Activated CD4-positive, CD25-positive, alpha-beta regulatory T cell (primary cell): Measurements from ENCODE around the gene COL11A2.
A peak's percentile ranks its signal among the peaks of the same experiment; 100 is the strongest.

ENCODE experiments used
- DNase-seq, 4 experiments: peaks; one replicate each; lab custom pipeline; 2025; lab: John Stamatoyannopoulos, UW

Gene COL11A2

DNA sequence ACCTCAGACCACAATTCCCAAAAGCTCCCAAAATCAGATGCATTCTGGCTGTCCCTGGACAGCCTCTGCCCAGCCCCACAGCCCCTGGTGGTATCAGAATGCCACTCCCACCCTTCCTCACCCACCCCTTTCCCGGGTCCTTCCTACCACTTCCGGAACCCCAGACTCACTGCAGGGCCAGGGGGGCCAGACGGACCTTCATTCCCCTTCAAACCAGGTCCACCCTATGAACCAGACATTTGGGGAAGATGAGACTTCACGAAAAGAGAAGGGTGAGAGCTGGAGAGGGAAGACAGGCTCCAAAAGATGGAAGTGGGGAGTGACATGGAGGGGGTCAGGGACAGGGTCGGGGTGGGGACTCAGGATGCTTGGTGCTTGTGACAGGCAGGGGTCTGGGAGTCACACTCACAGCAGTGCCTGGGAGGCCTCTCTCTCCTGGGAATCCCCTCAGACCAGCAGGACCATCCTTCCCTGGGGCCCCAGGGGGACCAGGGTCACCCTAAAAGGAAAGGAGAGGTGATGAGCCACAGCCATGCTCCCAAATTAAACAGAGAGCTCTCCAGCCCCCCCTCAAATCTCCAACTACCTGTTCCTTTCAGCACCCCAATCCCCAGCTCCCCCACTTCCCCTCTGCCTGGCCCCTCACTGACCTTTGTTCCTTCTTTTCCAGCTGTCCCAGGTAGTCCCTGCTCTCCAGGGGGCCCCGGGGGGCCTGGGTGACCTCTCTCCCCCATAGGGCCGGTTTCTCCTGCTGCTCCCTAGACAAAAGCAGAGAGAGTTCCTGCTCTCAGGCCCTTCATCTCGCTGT lies 20.2 kb downstream of the COL11A2 start:
- no peak for DNase-seq

DNA sequence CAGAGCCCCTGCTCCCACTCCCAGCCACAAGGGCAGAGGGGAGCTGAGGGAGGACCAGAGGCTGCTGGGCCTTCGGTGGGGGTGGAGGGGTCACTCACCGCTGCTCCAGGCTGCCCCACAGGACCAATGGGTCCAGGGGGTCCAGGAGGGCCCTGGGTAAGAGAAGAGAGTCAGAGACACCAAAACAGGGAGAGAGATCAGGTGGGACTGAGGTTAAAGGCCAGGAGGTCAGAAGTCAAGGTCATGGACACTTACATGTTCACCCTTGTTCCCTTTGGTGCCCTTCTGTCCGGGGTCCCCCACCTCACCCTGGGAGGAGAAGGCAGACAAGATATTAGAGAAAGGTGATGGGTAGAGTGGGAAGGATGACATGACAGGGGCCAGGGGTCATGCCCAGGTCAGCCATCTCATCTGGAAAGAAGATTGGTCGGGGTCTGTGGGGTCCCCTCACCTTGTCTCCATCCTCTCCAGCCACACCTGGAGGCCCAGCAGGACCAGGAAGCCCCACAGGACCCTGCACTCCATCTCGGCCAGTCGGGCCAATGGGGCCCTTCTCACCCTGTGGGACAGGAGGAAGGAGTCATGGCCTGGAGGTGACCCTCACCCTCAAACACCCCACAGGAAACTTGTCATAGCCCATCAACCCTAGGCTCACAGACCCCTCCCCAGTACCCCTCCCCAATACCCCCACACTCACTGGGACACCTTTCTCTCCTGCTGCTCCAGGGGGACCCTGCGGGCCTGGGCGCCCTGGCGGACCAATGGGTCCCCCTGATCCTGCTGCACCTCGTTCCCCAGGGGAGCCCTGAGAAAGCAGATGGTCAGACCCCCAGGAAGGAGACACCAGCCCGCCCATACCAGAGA lies 21.0 kb downstream of the COL11A2 start:
- DNase-seq = no peak

DNA sequence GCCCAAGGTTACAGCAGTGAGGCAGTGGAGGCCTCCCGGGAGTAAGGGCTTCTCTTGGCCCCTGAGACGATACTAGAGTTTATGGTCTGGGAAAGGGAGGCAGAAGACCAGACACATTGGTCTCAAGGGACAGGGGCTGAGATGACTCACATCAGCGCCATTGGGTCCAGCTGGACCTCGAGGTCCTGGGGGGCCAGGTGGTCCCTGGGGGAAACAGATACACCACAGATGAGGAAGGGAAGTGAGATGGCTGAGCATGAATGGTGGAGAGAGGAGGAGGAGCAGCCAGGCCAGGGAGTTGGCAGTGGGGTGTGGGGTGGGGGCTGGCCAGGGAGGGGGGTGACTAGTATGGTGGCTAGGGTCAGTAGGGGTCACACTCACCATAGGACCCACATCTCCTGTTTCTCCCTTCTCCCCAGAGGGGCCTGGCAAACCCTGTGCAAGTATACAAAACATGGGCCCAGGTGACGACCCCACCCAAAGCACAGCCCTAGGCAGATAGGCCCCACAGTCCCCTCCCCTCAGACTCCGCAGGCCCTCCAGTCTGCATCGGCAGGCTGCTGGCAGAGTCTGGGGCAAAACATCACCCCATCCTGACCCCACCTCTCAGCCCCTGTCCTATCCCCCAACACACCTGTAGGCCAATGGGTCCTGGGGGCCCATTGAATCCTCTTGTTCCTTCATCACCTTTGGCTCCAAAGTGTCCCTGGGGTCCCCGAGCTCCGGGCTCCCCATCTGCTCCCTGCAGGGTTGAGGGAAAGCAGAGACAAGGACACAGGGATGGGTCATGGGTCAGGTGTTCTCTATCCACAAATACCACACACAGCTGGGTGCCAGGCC lies 21.9 kb downstream of the COL11A2 start:
- no peak for DNase-seq

DNA sequence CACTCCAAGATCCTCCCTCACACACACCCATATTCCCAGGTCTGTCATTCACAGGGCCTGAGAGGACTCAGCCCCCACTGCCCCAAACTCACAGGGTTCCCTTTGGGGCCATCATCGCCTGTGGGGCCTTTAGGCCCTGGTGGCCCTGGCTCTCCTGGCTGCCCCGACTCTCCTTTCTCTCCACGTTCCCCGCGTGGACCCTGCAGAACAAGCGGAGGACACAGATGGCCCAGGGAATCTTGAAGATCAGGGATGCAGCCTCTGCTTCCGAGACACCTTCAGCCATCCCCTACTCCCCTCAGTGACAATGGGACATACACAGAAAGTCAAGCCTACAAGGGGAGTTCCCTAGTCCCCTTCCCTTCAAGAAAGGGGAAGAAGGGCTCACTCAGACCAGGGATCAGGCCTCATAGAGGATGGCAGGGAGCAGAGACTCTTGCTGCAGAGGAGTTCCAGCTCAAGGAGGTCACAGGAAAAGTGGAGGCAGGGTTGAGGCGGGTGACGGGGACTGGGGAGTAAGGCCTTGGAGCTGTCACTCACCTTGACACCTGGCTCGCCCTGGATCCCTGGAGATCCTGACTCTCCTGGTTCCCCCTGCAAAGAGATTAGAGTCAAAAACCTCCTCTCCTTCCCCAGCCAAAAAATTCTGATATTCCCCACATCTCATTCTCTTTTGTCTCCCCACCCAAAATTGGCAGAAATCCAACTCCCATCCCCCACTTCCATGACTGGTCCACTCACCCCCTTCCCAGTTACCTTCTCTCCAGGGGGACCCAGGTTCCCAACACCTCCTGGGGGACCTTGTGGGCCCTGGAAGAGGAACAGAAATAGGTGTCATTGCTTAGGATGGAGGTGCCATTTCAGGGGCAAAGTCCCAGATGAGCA lies 22.7 kb downstream of the COL11A2 start:
- no peak for DNase-seq

DNA sequence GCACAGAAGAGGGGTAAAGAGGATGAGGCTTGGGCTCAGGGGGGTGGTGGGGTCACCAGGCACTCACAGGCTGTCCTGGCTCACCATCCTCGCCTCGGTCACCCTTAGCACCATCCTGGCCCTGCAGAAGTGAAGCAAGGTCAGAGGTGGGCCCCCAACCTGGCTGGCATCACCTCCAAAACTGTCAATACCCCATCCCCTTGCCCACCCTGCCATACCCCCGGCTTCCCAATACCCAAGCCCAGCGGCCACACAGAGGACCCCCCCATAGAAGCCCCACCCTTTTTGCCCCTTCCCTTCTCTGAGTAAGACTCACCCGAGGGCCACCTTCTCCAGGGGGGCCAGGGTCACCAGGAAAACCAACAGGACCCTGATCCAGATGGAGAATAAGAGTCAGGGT lies 23.6 kb downstream of the COL11A2 start:
- DNase-seq = no peak

DNA sequence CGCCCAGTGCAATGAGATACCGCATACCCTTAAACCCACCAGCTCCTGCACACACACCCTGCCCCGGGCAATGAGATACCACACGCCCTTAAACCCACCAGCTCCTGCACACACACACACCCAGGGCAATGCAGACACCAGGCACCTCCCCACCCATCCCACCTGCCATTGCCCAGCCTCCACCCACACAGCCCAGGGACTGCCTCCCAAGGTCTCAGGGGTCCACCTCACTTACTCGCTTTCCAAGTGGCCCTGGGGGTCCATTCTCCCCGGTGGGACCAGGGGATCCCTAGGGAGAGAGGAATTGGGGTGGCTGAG lies 24.0 kb downstream of the COL11A2 start:
- no peak for DNase-seq

DNA sequence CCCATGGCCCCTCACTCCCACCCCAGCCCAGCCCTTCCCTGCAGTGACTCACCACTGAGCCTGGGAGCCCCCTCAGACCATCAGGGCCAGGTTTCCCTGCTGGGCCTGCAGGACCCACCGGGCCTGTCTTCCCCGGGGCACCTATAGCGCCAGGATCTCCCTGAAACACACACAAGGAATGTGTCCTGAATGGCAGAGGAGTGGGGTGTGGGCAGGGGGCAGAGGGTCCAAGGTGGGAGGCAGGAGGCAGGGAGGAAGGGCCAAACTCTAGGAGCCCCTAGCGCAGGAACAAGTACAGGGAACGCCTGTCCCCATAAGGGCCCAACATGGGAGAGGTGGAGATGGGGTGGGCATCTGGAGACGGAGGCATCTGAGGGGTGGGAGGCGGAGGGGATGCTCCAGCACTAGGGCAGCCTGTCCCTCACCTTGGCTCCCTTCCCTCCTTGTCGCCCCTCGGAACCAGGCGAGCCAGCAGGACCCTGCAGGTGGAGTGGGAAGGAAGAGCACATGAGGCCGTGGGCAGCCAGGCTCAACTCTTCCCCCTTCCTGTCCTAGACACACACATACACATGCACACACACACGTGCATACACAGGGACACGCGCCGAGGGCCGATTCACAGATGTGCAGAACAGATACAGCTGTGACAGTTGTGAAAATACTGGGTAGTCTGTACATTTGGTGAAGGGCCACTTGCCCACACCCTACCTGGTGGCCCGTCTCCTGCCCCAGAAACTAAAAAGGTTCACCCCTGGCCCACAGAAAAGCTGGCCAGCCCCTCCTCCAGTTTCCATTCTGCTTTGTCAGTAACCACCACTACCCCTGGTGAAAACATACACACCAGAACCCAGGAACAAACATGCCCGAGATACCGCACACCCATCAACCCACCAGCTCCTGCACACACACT lies 24.6 kb downstream of the COL11A2 start:
- no peak for DNase-seq

DNA sequence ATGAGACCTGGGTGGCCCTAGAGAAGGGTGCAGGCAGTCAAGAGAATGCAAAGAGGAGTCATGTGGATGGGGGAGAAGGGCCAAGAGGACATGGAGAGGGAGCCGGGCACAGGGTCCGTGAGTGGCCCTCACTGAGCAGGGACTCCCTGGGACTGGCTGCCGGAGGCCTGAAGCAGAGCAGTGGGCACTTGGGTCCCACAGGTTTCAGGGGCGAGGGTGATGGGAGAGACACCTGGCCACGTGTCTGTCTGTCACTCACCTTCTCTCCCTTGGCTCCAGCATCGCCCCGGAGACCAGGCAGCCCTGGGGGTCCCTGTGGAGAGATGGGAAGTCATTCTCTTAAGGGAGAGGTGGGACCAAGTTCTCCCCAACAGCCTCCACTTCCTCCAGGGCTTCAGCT lies 25.5 kb downstream of the COL11A2 start:
- no peak for DNase-seq

DNA sequence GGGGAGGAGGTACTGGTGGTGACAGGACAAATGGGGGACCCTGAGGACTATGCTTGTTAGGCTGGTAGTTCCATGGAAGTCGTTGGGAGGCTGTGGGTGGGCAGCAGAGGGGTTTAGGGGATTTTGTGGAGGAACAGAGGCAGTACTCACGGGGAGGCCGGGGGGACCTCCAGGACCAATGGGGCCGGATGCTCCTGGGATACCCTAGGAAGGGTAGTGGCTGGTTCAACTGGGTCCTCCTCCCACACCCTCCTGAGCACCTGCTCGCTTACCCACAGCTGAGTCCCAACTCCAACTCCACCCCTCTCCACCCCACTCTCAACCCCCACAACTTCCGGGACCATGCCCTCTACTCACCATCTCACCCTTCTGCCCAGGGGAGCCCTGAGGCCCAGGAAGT lies 25.9 kb downstream of the COL11A2 start:
- no peak for DNase-seq

DNA sequence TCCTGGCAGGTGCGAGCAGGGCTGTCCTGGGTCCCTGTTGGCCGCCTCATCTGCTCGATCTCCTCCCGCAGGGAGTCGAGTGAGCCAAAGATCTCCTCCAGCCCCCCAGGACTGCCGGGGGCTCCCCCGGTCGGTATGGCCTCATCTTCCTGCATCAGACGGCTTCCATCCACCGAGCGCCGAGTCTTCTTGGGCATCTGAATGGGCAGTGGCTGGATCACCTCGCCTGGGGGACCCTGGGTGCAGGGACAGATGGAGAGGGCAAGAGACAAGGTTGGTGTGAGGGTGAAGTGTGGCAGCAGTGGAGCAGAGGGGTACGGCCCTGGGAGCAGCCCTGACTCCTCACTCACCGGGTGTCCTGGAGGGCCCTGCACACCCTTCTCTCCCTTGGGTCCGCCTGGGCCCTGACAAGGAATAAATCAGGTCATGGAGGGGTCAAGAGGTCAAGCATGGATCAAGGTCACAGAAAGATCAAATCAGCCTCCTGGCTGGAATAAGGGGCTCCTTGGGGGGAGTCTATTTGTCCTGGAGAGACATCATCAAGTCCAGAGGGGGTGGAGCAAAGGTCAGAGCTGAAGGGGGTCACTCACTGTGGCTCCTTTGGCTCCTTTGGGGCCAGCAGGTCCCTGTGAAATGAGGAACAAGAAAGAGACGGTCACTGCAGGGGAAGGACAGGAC lies 26.5 kb downstream of the COL11A2 start:
- DNase-seq = no peak

DNA sequence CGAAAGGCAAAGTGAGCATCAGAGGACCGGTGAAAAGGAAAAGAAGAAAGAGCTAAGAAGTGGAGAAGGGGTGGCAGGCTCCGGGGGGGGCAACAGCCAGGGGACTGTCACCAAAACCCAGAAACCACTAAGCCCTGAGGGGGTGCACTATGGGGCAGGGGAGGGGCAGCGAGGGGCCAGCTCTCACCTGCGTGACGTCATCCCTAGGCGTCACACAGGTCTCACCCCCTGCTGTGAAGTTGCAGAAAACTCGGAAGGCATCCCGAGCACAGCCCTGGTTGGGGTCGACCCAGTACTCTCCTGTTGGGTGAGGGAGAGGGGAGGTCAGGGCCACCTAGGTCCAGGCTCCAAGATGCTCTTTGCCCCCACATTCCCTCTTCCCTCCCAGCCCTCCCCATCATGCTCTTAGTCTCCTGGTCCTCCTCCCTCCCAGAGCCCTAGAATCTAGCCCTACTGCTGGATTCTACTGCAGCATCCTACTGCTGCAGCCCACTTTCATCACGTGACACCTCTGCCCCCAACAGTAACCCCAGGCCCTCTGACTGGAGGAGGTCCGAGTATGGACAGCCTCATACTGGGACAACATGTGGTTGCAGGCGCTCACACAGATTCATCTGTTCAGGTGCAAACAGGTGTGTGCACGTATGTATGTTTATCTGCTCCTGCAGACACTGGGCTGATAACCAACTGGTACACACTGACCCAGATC lies 27.4 kb downstream of the COL11A2 start:
- no peak for DNase-seq

DNA sequence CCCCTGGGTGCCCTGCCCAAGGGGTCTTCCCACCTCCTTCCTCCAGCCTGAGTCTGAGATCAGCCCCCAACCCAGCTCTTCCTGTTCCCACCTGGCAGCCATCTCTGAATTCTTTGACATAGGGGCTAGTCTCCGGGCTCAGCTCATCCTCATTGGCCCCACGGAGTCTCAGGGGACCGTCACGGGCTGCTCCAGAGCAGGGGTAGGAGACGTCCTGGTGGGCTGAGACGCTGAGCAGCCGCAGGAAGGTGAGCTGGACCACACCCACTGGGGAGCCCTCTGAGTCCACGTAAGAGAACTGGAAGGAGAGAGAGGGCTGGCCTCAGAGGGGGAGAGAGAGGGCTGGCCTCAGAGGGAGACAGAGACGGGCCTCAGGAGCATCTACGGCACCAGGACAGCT lies 28.1 kb downstream of the COL11A2 start:
- DNase-seq = no peak

DNA sequence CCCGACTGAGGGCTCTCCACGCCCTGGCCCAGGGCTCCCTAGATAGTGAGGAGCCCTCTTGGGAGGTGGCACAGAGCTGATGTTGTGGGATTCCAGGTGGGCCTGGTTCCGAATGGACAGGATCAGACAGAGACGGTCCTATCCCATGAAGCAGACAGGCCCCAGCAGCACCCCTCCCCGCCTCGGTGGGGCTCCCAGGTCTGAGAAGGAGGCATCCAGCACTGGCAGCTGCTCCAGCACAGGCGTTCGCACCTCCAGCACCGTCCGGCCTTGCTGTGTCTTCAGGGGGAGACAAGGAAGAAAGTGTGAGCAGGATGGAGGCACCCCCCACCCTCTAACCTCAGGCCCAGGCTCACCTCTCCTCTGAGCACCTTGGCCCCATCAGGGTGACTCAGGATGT lies 28.7 kb downstream of the COL11A2 start:
- DNase-seq = no peak

DNA sequence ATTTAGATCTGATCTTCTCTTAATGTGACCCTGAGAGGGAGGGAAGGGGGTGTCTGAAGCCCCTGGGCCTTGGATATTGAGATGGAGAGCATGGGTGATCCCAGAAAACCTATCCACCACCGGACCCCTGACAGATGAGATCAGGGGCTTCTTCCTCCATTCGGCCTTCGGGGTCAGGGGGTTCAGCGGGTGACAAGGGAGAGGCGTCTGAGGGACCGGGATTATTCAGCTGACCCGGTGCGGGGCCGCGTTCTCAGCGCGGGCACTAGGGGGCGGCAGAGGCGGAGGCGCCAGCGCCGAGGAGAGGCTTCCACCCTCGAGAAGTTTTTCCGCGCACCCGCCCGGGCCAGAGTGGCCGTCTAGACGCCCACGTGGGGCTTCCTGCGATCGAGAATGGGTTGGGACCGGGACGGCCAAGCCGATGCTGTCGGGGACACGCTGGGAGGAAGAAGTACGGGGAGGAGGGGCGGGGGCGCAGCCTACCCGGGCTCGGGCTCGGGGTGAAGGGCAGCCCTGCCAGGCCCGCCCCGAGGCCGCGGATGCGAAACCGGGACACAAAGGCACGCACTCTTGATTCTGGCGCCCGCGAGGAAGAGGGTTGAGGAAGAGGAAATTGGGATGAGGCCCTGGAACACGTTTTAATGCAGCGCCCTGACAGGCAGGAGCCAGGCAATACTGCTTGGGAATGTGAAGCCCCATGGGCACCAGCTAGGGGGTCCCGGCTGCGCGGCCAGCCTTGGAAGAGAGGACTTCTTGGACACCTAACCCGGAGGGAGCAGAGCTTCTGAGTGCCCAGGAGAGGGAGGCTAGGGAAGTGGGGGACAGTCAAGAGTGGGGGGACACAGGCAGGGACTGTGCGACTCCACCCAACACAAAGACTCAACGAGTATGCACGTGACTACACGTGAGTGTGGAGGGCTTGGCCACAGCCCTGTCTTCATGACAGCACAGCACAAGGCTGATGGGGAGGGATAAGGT lies 30.6 kb downstream of the COL11A2 start:
- peak; percentile 65 to 78 (median 71) for DNase-seq

DNA sequence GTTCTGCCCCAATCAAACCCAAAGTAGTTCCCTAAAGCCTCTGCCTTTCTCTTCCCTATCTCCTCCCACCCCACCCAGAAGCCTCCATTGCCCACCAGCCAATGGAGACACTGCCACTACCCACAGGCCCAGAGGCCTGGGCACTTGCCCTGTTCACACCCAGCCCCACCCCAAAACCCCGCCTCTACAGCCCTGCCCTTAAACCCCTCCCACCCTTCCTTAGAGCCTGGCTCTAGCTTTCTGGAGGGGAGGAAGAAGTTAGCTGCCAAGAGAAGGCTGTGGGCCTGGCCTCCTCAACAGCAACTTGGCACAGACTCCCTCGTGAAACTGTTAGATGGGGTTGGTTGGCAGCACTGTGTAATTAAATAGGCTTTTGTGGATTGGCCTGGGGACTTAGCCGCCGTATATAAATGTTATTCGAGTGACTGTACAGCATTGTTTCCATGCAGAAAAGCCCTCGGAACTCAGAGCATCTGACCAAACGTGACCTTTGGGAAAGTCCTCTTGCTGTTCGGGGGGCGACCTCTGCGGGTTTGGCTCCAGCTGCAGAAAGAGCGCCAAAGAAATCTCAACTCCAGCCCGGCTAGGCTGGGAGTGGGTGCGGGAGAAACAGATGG lies 31.4 kb downstream of the COL11A2 start:
- DNase-seq = no peak

DNA sequence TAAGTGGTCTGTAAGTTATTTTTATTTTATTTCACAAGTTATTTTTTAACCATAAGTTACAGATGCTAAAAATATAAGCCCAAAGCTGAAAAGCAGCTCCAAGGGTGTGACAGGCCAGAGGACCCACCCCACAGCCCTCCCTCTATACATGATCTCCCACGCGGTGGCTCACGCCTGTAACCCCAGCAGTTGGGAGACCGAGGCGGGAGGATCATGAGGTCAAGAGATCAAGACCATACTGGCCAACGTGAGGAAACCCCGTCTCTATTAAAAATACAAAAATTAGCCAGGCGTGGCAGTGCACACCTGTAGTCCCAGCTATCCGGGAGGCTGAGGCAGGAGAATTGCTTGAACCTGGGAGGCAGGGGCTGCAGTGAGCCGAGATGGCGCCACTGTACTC lies 32.2 kb downstream of the COL11A2 start:
- DNase-seq = no peak

DNA sequence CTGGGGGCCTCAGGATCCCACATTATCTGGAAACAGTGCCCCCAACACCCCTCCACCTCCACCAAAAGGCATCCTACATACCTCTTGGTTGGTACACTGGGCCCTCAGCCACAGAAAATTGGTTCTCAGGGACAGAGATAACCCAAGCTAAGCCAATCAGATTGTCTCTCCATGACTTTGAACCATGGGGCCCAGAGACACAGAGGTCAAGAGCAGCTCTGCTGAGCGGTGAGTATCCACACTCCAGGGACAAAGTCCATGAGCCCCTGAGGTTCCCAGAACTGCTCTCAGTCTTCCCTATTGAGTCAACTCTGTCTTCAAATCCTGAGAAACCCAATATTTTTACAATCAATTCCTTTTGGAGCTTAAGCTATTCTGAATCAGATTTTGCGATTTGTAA lies 35.3 kb downstream of the COL11A2 start:
- DNase-seq = no peak

DNA sequence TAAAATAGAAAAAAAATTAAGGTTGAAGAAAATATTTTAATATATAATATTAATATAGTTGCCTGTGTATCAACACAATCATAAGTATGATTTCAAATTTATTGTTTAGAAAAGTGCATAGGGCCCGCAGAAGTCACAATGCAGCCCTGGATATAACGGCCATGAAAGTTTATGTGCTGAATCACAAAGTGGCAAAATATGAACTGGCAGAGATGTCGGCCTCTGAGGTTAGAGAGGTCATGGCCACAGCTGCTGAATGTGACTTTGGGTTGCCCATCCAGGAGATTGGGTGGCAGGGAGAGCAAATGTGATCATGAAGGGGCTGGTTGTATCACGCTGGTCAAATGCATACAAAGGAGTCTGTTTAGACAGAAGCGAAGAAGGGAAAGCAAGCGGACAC lies 35.7 kb downstream of the COL11A2 start:
- DNase-seq = no peak
